GM18519 (cell line): ENCODE data around the gene TMEM239.
"Not testable (repeated sequence)": the region's sequence is repeated elsewhere in the genome, so short reads cannot be mapped to it uniquely, and the experiment has no call there.

Experiments used
- ATAC-seq: cut with Tn5 transposase; IDR thresholded peaks from one replicate; pipeline ENCODE4 v1.9.1; 2021; ENCODE audit warnings: mild to moderate bottlenecking, moderate library complexity; ENCODE audit not compliant: unreplicated experiment, low FRiP score

The TMEM239 gene

DNA sequence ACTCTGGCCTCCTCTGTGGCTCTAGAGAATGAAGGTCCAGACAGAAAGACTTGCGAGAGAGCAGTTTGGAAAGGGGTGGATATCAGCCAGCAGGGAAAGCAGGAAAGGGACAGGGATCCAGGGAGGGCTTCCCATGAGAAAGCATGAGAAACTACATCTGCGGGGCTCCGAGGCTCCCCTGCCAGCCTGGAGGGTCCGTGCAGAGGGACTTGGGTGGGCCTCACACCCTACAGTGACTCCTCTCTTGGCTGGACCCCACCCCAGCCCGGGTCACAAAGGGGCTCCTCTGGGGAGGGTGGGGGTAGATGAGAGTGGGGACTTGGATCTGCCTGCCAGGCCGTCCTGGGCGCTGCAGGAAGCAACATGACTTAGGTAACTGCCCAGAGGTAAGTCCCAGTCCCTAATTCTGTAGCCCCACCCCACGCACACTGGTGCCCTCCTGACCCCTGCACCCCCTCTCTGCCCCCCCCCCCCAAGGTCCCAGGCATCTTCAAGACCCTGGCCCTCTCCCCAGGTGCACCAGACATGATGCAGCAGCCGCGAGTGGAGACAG lies at the start of gene TMEM239:
TSS of gene TMEM239 (plus strand) at position 335 of the 553 bp plus-strand sequence. CDS start at position 526, 191 bp downstream.
- no peak for ATAC-seq

GRCh38 chr20:2767768-2768631 lies 48.2 kb upstream of the TMEM239 start:
- no peak for ATAC-seq

- no peak for ATAC-seq
Measured at GRCh38 chr20:2768632-2769015, 47.5 kb upstream of the TMEM239 start.

- ATAC-seq: not testable (repeated sequence)
Measured at GRCh38 chr20:2770091-2770490, 46.1 kb upstream of the TMEM239 start.

DNA sequence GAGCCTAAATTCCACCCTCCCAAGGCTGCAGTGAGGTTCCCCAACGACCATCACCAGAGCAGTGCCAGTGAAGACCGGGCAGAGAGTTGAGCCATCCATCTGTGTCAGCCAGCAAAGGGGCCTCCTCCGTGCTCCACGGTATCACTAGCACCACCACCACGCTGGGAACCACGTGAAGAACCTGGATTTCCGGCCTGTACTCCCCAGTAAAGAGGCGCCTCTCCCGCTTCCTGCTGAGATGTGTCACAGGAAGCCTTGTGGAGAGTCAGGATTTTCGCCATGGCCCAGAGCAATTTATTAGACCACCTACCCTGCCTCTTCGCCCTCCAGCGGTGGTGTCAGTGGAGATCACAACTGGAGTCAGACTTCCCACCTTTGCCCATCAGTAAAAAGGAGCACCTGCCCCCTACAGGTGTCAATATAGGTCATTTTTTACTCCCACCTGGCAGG lies 44.5 kb upstream of the TMEM239 start:
- ATAC-seq: no peak

- ATAC-seq: no peak
Measured at GRCh38 chr20:2773812-2774211, 42.4 kb upstream of the TMEM239 start.

DNA sequence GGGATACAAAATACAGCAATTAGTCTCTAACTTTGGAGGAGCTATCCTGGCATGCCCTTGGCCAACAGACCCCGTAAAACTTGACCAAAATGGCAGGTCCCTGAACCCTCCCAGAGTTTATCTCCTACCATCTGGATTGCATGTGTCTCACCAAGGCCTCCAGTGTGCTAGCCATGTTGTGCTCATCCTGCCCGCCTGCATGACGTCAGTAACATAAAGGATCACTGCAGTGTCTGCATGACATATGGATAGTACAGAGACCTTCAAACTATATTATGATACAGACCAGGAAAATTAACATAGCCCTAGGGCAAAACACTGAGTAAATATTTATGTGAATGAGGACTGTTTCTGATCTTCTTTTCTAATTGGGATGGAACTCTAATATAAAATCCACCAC lies 41.0 kb upstream of the TMEM239 start:
- ATAC-seq: no peak

GRCh38 chr20:2778602-2779321 lies 37.4 kb upstream of the TMEM239 start:
- ATAC-seq: no peak

GRCh38 chr20:2780948-2781347 lies 35.2 kb upstream of the TMEM239 start:
- no peak for ATAC-seq

DNA sequence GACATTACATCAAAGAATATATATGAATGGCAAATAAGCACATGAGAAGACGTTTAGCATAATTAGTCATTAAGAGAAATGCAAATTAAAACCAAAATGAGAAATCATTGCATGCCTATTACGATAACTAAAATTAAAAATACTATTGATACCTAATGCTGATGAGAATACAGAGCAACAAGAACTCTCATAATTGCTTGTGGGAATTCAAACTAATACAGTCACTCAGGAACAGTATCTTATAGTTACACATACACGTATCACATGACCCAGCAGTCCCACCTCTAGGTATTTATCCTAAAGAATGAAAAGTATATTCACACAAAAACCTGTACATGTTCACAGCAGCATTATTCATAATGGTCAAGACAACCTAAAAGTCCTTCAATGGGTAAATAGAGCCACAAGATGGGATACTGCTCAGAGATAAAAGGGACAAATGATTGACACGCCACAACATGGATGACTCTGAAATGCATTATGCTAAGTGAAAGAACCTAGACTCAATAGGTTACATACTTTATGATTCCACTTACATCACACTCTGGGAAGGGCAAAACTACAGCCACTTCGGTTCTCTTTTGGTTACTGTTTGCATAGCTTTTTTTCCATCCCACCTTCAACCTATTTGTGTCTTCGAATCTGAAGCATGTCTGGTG lies 32.1 kb upstream of the TMEM239 start:
- ATAC-seq: no peak

- no peak for ATAC-seq
Measured at GRCh38 chr20:2793471-2793870, 22.7 kb upstream of the TMEM239 start.

DNA sequence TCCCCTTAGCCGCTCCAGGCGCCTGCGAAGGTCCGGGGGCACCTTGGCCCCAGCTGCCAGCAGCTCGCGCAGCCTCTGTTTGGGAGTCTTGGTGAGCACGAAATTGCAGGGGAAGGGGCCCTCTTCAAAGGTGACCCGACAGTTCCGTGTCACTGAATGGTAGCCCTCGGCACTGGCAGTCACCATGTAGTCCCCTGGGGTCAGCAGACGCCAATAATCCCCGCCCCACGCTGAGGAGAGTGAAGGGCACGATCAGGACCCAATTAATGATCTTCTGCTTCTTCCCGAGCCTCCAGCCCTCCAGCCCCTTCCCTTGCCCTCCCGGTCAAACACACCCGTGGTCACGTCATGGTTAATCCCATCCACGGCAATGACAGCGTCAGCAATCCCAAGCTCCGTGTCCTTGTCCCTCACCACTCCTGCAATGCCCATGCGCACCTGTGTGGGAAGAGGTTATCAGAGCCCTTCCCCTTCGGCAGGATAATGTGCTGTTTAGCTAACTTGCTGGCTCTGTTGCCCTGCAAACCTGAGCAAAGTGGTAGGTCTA lies 21.9 kb upstream of the TMEM239 start:
- no peak for ATAC-seq

DNA sequence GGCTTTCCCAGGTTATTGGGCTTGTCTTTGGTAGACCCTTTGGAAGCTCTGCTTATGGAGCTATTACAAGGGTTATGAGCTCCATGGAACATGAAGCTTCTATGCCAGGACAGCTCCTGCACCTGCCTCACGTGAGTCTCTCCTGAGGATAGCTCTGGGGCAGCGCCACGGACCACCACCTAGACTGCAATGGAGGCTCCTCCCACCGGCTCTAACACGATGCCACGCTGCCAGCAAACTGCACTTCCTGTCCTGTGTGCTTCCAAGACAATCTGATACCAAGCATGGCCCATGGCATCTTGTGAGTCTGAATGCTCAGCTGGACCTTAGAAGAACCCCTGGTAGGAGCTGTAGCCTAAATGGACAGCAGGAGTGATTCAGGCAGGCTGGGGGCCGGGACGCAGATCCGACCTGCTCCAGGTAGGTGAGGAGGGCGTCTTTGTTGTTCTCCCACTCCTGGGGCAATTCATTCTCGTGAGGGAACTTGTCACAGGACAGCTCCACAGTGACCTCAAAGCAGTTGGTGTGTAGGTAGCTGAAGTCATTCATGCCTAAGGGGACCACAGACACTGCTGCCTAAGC lies 21.2 kb upstream of the TMEM239 start:
- ATAC-seq: no peak

DNA sequence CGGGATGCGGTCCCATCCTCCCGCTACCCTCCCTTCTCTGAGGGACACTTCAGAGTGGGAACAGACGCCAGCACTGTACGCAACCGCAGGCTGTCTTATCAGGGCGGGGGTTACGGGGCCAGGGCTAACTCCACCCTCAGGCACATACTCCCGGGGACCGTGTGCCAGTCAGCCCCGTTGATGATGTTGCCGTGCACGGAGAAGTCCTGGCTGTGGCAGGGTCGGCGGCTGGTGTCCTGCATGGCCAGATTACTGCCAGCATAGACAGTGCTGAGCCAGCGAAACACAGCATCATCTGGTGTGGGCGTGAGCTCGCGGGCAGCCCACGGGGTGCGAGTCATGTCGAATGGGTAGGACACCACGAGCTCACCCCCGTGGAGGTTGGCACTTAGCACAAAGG lies 20.7 kb upstream of the TMEM239 start:
- no peak for ATAC-seq

GRCh38 chr20:2796011-2796660 lies 20.0 kb upstream of the TMEM239 start:
- no peak for ATAC-seq

DNA sequence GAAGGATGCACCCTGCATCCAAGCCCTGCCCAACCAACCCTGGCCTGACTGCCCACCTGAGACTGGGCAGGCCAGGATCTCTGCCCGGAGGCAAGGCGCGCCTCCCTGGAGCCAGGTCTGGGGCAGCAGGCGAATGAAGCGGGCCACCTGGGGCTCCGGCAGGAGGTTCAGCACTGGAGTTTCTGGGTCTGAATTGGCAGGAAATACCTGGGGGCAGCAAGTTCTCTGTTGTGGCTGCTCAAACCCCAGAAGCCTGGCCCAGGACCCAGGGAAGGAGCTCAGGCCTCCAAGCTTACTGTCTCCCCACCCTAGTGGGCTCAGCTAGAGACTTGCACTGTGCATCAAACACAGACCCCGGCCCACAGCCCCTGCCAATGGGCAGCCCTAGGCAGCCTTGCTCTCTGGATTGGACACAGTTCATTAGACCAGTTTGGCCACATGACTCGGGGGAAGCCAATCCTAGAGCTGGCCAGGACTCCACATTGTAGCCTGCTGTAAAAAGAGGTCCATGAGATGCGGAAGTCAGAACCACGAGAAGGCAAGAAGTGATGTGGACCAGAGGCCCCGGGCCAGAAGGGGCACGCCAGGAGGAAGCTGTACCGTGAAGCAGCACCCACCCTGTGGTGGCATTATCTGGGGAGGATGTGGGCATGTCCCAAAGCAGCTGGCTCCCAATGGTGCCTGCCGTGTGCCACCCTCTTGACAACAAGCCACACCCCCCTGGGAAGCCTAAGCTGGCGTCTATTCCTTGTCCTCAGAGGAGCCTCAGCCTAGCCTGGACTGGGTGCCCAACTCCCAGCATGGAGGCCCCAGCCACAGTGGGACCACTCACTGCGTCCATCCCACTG lies 18.8 kb upstream of the TMEM239 start:
- ATAC-seq: no peak

- no peak for ATAC-seq
Measured at GRCh38 chr20:2798095-2798805, 17.9 kb upstream of the TMEM239 start.

- ATAC-seq: no peak
Measured at GRCh38 chr20:2798814-2799213, 17.4 kb upstream of the TMEM239 start.
